Esophagus muscularis mucosa (tissue), 3 donors: ENCODE measurements around the gene MAMDC2.

Experiments used
- POLR2AphosphoS5 ChIP-seq, 2 donors: sonication (generic); formaldehyde crosslinking; IDR thresholded peaks; one replicate each; pipeline ENCODE4 v1.6.1; 2017; ENCODE audit warnings: antibody characterized with exemption in 2 of 2
- TF ChIP-seq, protein P1 (sequence below), 3 experiments: fragments of 200-600 bp in 2 of 3; fragments of 450-650 bp in 1 of 3; sonication (generic) in 2 of 3; IDR thresholded peaks; one replicate each; pipeline ENCODE4 v1.5.1; 2017 to 2019; ENCODE audit warnings: antibody characterized with exemption in 3 of 3, mild to moderate bottlenecking in 2 of 3, moderate library complexity in 1 of 3

DNA sequence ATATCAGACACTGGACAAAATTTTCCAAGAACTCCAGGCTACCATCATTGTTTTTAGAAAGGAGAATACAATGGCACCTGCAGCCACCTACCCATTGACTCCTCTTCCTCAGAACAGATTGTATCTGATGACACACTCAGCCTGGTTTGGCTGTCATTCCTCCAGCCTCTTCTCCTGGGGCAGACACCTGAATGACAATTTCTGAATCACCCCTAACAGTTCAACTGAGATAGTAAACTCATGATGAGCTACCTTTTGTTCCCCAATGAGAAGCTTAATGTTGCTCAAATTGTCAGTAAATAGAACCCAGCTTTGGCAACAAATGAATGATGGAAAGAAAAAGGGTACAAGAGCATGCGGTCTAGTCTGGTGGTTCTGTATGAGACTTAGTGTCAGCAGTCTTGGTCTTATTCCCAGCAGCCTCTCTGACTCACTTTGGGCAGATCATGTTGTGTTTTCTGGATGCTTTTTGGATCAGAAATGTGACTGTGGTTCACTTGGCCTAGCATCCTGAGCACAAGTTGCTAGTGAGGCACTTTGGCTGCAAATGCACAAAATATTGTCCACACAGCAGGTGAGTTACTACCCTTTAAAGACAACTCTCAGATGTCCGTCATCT, 78.3 kb downstream of the MAMDC2 start:
- TF ChIP-seq, protein P1, sequence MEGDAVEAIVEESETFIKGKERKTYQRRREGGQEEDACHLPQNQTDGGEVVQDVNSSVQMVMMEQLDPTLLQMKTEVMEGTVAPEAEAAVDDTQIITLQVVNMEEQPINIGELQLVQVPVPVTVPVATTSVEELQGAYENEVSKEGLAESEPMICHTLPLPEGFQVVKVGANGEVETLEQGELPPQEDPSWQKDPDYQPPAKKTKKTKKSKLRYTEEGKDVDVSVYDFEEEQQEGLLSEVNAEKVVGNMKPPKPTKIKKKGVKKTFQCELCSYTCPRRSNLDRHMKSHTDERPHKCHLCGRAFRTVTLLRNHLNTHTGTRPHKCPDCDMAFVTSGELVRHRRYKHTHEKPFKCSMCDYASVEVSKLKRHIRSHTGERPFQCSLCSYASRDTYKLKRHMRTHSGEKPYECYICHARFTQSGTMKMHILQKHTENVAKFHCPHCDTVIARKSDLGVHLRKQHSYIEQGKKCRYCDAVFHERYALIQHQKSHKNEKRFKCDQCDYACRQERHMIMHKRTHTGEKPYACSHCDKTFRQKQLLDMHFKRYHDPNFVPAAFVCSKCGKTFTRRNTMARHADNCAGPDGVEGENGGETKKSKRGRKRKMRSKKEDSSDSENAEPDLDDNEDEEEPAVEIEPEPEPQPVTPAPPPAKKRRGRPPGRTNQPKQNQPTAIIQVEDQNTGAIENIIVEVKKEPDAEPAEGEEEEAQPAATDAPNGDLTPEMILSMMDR (IDR thresholded peaks at IDR 0.05), result no peak
- peak in 1 of 2 donors; percentile 22 for TF ChIP-seq POLR2AphosphoS5 (IDR thresholded peaks at IDR 0.05)
